ENCODE measurements around the gene CUBN.

GRCh38 chr10:17106991-17107390 is 22.6 kb downstream of the CUBN start:
- TF ChIP-seq CTCF (IDR thresholded peaks at IDR 0.05 in 4 of 5, conservative IDR thresholded peaks at IDR 0.05 in 1 of 5) (no peak), POLR2A (IDR thresholded peaks at IDR 0.05) (no peak)

Measured in gastrocnemius medialis (tissue), 4 donors.